Measurements from ENCODE around the gene CHMP5.

The CHMP5 gene

DNA sequence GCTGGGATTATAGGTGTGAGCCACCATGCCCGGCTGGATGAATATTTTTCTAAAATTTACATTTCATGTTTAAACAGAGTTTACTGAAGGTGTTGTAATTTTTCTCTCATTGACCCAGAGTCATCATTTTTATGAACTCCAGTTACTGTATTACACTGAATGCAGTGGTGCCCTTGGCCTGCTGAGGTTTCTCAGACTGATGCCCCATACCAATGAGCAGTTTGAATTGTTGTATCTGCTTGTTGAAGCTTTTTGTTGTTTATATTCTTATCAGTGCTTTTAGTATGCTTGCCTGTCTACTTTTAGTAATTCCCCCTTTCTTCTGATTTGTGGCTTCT is 55.4 kb downstream of the CHMP5 start:
- no peak for DNase-seq

DNA sequence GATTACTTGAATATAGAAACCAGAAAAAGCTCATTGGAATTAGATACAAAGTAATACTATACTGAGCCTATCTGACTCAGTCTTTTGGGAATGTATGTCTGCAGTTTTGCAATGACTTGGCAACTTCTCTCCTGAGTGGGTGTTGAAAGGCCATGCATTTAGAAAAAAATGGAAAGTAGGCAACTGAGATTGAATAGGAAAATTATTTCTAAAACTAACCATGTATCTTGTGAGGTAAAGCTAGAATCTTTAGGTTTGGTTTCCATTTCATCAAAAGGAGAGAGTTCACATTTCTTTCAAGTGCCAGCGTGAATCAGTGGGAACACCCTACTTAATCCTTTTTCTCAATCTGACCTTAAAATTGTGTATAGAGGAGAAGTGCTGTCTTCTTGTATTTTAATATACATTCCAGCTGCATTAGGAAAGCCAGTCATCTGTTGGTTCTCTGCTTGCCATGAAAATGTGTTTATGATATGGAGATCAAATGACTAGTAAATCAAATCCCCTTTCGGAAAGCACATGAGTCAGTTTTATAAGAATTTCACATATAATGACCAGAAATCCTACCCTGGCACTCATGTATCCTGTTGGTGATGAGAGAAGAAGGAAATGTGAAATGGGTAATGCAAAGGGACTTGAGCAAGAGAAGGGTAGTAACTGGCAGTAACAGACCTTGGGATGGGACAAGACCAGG is 55.9 kb downstream of the CHMP5 start:
- DNase-seq, result no peak

DNA sequence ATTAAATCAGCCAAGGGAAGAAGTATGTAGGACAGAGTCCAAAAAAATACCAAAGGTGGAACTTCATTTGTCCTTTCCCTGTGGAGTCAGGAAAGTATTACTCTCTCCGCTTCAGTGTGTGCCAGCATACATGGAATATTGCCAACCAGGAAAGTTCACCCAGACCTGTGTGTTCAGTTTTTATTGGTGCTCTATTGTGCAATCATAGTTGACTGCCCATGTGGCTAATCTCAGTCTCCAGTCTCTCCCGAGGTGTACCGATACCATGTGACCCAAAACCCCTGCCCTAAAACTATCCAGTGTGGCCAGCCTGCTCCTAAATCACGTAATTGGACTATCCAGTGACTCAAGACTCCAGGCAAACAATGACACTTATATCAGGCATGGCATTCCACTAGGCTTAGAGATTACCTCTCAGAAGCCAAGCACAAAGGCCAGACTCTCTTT is 64.3 kb downstream of the CHMP5 start:
- DNase-seq, result no peak

DNA sequence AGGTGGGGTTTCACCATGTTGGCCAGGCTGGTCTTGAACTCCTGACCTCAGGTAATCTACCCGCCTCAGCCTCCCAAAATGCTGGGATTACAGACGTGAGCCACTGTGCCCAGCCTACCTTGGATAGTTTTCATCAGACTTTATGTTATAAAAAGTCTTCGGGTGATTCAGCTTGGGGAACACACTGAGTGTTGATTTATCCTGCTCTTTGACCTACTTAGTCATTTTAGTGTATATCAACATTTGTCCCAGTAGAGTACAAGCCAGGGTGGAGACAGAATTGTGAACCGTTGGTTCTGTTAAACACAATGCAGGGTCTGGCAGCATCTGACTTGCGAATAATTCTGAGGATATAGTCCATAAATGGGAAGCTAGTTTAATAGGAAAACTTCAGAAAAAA is 65.1 kb downstream of the CHMP5 start:
- DNase-seq, result no peak

DNA sequence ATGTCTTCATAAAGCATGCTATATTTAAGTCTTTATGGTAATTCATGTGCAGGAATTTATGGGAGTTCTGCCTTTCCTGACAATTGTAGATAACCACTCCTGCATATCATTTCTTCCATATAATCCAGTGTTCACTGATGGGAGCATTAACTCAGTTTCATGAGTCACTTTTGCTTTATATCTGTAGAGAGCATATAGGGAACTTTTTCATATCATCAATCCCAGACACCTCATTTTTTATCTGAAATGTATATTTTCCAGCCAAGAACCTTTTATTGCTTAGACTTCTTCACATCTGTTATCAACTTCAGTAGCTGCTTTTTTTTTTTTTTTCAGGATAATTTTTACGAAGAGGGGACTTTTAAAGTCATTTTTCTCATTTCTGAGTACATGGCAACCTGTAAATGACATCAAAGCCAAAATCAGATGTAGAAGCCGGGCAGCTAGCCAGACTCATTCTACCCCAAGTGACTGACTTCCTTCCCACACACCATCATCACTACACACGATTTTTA is 66.6 kb downstream of the CHMP5 start:
- DNase-seq, result no peak

Measured in NCI-H1105 (cell line).